HEK293T (cell line): Measurements from ENCODE around the gene ZMYM2.

Experiments used
- CTCF ChIA-PET: fragments of 350-600 bp; formaldehyde crosslinking; extraction: SDS; loops from one replicate; lab custom pipeline; 2021; ENCODE audit warnings: antibody characterized with exemption, inconsistent platforms; lab: Yijun Ruan, JAX
- POLR2A ChIA-PET: fragments of 350-600 bp; formaldehyde crosslinking; extraction: SDS; loops from one replicate; lab custom pipeline; 2020; ENCODE audit warnings: antibody characterized with exemption, inconsistent platforms; lab: Yijun Ruan, JAX
- DNase-seq: peaks from one replicate; pipeline ENCODE4 v3.0.0; 2012; ENCODE audit warnings: mixed read lengths; ENCODE audit errors: extremely low spot score
- ARNT ChIP-seq: fragments of 450-650 bp; IDR thresholded peaks from 2 replicates; pipeline ENCODE4 v1.6.1; 2017; ENCODE audit warnings: mild to moderate bottlenecking
- BHLHE40 ChIP-seq: fragments of 450-650 bp; IDR thresholded peaks from 2 replicates; pipeline ENCODE4 v1.6.1; 2016; ENCODE audit warnings: mild to moderate bottlenecking, moderate library complexity, borderline replicate concordance
- CTBP1 ChIP-seq: fragments of 450-650 bp; IDR thresholded peaks from 2 replicates; pipeline ENCODE4 v1.6.1; 2016; ENCODE audit warnings: borderline replicate concordance
- ELF4 ChIP-seq: fragments of 450-650 bp; IDR thresholded peaks from 2 replicates; pipeline ENCODE4 v1.6.1; 2017; ENCODE audit warnings: antibody characterized with exemption
- FOXA1 ChIP-seq: fragments of 450-650 bp; IDR thresholded peaks from 2 replicates; pipeline ENCODE4 v1.6.1; 2016; ENCODE audit warnings: mild to moderate bottlenecking
- FOXK2 ChIP-seq: fragments of 450-650 bp; IDR thresholded peaks from 2 replicates; pipeline ENCODE4 v1.6.1; 2016; ENCODE audit warnings: mild to moderate bottlenecking
- FOXM1 ChIP-seq: fragments of 450-650 bp; IDR thresholded peaks from 2 replicates; pipeline ENCODE4 v1.6.1; 2017; ENCODE audit warnings: mild to moderate bottlenecking, borderline replicate concordance
- HDGF ChIP-seq: fragments of 450-650 bp; IDR thresholded peaks from 2 replicates; pipeline ENCODE4 v1.6.1; 2017; ENCODE audit warnings: antibody characterized with exemption, borderline replicate concordance
- L3MBTL2 ChIP-seq: fragments of 450-650 bp; conservative IDR thresholded peaks from 2 replicates; pipeline ENCODE4 v1.6.1; 2016; ENCODE audit warnings: mild to moderate bottlenecking
- LEF1 ChIP-seq: fragments of 450-650 bp; IDR thresholded peaks from 2 replicates; pipeline ENCODE4 v1.6.1; 2017; ENCODE audit warnings: mild to moderate bottlenecking, borderline replicate concordance
- NFRKB ChIP-seq: fragments of 450-650 bp; IDR thresholded peaks from 2 replicates; pipeline ENCODE4 v1.6.1; 2016; ENCODE audit warnings: mild to moderate bottlenecking, moderate library complexity
- SP1 ChIP-seq: fragments of 450-650 bp; IDR thresholded peaks from 2 replicates; pipeline ENCODE4 v1.6.1; 2017
- SUZ12 ChIP-seq: fragments of 450-650 bp; IDR thresholded peaks from 2 replicates; pipeline ENCODE4 v1.6.1; 2016; ENCODE audit warnings: mild to moderate bottlenecking
- TARDBP ChIP-seq: fragments of 450-650 bp; IDR thresholded peaks from 2 replicates; pipeline ENCODE4 v1.6.1; 2016
- ZNF384 ChIP-seq: fragments of 450-650 bp; IDR thresholded peaks from 2 replicates; pipeline ENCODE4 v1.6.1; 2016
- TF ChIP-seq, protein P1 (sequence below): fragments of 450-650 bp; IDR thresholded peaks from 2 replicates; pipeline ENCODE4 v1.6.1; 2016

The ZMYM2 gene

DNA sequence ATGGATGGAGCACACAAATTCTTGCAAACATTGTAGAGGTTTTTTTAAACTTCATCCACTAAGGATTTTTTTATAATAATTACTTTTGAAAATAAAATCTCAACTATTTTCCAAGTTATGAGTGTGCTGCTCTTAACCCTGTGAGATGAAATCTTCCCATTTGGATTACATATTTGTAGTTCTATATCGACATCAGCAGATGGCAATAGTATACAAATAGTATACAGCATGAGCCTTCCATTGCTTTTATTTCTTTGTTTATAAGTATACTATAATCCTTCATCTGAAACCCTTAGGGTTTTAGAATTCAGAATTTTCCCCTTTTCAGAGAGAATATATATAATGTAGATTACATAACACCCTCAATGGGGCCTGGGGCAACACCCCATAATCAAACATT lies 131.8 kb downstream of the ZMYM2 start:
- no peak for TF ChIP-seq L3MBTL2
- TF ChIP-seq FOXA1: no peak
- no peak for TF ChIP-seq BHLHE40
- TF ChIP-seq ZNF384: no peak
- no peak for TF ChIP-seq ELF4
- TF ChIP-seq SP1: no peak
- no peak for TF ChIP-seq TARDBP
- no peak for TF ChIP-seq LEF1
- TF ChIP-seq, protein P1, sequence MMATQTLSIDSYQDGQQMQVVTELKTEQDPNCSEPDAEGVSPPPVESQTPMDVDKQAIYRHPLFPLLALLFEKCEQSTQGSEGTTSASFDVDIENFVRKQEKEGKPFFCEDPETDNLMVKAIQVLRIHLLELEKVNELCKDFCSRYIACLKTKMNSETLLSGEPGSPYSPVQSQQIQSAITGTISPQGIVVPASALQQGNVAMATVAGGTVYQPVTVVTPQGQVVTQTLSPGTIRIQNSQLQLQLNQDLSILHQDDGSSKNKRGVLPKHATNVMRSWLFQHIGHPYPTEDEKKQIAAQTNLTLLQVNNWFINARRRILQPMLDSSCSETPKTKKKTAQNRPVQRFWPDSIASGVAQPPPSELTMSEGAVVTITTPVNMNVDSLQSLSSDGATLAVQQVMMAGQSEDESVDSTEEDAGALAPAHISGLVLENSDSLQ: no peak
- TF ChIP-seq CTBP1: no peak
- TF ChIP-seq FOXK2: no peak
- no peak for TF ChIP-seq NFRKB
- no peak for TF ChIP-seq HDGF
- TF ChIP-seq FOXM1: no peak
- no peak for TF ChIP-seq ARNT
- no peak for TF ChIP-seq SUZ12
- CTCF ChIA-PET: interaction anchor here (1.2 kb wide), 1 partner anchor 74 kb away, joined by 4 read pairs; no protein-coding TSS in a partner anchor

DNA sequence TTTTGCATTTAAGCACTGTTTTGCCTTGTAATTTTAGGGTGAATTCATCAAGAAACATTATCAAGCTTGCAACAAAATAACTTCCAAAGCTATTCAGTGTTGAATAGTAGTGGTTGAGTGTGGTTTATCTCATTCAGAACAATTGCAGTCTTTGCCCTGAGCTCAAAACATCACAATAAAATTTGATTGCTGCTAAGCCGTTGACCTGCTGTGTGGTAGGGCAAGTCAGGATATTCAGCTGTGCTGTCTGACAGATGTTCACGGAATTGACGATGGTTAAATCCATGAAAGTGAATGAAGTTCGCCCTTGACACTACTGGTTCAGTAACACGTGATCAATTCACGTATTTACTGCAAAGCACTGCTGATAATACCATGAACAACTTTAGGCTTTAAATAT lies 135.4 kb downstream of the ZMYM2 start:
- POLR2A ChIA-PET: no interaction called here
- DNase-seq: no peak
- CTCF ChIA-PET: interaction anchor here (0.6 kb wide), 1 partner anchor 89 kb away, joined by 4 read pairs; no protein-coding TSS in a partner anchor
- no peak for TF ChIP-seq CTBP1
- no peak for TF ChIP-seq ARNT
- TF ChIP-seq NFRKB: no peak
- TF ChIP-seq ELF4: no peak
- TF ChIP-seq, protein P1: no peak
- no peak for TF ChIP-seq SUZ12
- no peak for TF ChIP-seq LEF1
- no peak for TF ChIP-seq SP1
- TF ChIP-seq BHLHE40: no peak
- no peak for TF ChIP-seq FOXA1
- TF ChIP-seq FOXM1: no peak

More for the DNA sequence above, 131.8 kb downstream of the ZMYM2 start:
- DNase-seq: no peak
- POLR2A ChIA-PET: no interaction called here

DNA sequence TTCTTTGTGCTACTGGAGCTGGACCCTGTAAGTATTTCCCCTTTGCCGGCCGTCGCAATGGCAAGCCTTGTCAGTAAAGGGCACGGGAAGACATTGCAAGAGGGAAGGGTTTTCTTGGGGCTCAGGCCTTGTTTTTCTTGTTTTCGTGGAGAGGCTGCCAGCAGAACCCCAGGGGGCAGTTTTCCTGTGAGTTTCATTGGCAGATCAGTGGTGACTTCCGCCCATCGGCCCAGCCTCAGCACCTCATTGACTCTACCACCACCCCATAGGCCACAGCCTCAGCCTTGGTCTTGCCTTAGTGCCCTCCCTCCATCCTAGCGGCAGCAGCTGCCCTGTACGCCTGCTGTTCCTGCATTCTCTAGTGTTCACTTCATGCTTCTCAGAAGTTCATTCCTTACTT lies 140.8 kb downstream of the ZMYM2 start:
- DNase-seq: no peak
- no peak for TF ChIP-seq CTBP1
- TF ChIP-seq LEF1: no peak
- TF ChIP-seq, protein P1: no peak
- no peak for TF ChIP-seq ARNT
- TF ChIP-seq BHLHE40: no peak
- no peak for TF ChIP-seq L3MBTL2
- no peak for TF ChIP-seq SP1
- no peak for TF ChIP-seq ELF4
- no peak for TF ChIP-seq FOXM1
- ChIA-PET CTCF (no interaction called here), POLR2A (no interaction called here)

DNA sequence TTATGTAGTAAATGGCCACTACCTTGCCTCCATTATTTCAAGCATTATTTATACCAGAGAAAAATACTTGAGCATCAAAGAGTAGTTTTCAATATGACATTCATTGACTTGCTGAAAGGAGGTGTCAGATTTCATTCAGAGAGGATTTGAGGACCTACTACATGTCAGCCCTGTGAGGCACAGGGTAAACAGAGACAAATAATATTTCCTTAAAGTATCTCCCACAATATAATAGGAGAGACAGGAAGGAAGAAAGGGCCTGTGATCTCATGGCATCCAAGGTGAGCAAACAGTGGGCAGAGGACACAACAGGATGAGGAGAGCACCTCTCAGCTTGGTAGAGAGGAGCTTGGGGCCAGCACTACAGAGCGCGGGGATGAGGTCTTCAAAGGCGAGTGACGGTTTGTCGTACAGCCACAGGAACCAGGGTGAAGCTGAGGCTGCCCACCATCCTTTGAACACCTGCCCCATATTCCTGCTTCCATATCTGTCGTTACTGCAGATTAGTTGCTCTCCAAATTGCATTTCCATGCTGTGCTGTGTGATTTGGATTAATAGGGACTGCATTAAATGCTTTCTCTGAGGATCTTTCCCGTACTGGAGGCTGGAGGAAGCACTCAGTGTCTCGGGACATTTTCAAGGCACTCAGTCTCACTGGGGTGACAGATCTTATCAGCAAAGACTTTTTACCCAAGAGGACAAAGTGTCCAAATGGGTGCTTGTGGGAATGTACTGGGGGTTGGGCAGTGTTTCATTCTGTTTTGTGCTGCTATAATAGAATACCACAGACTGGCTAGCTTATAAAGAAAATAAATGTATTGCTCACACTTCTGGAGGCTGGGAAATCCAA lies 143.2 kb downstream of the ZMYM2 start:
- TF ChIP-seq SUZ12 (no peak), CTBP1 (no peak), ELF4 (no peak), NFRKB (no peak), LEF1 (no peak), FOXK2 (no peak), ZNF384 (no peak), TARDBP (no peak), FOXA1 (no peak), SP1 (no peak), FOXM1 (no peak), ARNT (no peak), HDGF (no peak)
- TF ChIP-seq, protein P1: no peak

DNA sequence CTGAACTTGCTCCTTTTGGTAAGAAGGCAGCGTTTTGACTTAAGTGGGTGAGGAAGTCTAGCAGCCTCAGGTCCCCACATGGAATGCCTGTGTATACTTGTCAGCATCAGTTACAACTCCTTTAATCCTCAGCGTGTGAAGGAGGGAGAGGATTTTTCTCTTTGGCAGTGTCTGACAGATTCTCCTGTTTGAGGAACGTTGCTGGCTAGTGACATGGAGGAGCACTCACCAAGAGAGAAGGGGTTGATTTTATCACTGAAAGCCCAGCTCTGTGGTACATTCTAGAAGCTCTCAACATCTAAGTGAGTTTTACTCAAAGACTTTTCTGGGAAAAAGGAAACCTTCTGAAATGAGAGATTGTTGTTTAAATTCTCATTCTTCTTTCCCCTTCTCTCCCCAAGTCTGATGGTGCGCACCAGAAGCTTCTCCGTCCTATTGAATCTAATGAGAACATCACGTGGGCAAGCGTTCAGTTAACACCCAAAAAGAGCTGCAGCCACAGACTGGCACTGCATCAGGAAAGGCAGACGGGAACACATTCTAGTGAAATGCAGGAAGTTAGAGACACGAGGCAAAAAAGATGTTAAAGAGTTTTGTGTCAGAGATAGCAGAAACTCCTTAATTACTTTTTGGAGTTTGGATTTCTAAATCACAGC lies 144.1 kb downstream of the ZMYM2 start:
- ChIA-PET POLR2A (no interaction called here), CTCF (no interaction called here)
- no peak for TF ChIP-seq BHLHE40
- TF ChIP-seq LEF1: no peak
- TF ChIP-seq CTBP1: no peak
- no peak for TF ChIP-seq TARDBP
- no peak for TF ChIP-seq NFRKB
- TF ChIP-seq ELF4: no peak
- no peak for TF ChIP-seq ARNT
- TF ChIP-seq ZNF384: no peak
- no peak for TF ChIP-seq FOXK2
- TF ChIP-seq SP1: no peak
- TF ChIP-seq SUZ12: no peak
- TF ChIP-seq, protein P1: no peak
- no peak for TF ChIP-seq HDGF
- TF ChIP-seq FOXA1: no peak
- TF ChIP-seq L3MBTL2: no peak
- no peak for TF ChIP-seq FOXM1
- DNase-seq: no peak

More for the DNA sequence above, 143.2 kb downstream of the ZMYM2 start:
- no peak for DNase-seq
- ChIA-PET POLR2A (no interaction called here), CTCF (no interaction called here)
